Naive B cell (primary cell): Measurements from ENCODE around the gene ABCB9. TPM values are rescaled to one million over a fixed set of nuclear protein-coding genes. Genes with fewer than 3 reads are reported as not detected.

ENCODE experiments used
- ATAC-seq, 2 donors: fragments of 150-1000 bp; cut with Tn5 transposase; 2 replicates each; pipeline ENCODE4 v1.10.0; 2021; ENCODE audit warnings: low read depth in 2 of 2, mild to moderate bottlenecking in 2 of 2, moderate library complexity in 2 of 2
- DNase-seq: peaks from one replicate; pipeline ENCODE4 v3.0.0; 2022
- H3K27ac Mint-ChIP-seq, 6 donors: one replicate each; pipeline ENCODE4 v1.8.0; 2020 to 2022; ENCODE audit warnings: mild to moderate bottlenecking in 6 of 6, mixed read lengths in 6 of 6, moderate library complexity in 5 of 6, inconsistent platforms in 2 of 6
- H3K27me3 Mint-ChIP-seq, 3 donors: one replicate each; pipeline ENCODE4 v1.8.0; 2021 to 2022; ENCODE audit warnings: mixed read lengths in 3 of 3, mild to moderate bottlenecking in 1 of 3
- H3K36me3 Mint-ChIP-seq, 2 donors: one replicate each; pipeline ENCODE4 v1.8.0; 2020 to 2022; ENCODE audit warnings: mixed read lengths in 2 of 2, inconsistent platforms in 1 of 2, mild to moderate bottlenecking in 1 of 2
- H3K4me1 Mint-ChIP-seq, 3 donors: one replicate each; pipeline ENCODE4 v1.8.0; 2020 to 2022; ENCODE audit warnings: mixed read lengths in 3 of 3, inconsistent platforms in 1 of 3, mild to moderate bottlenecking in 1 of 3, moderate library complexity in 1 of 3
- H3K4me3 Mint-ChIP-seq, 8 donors: one replicate each; pipeline ENCODE4 v1.8.0; 2020 to 2022; ENCODE audit warnings: mild to moderate bottlenecking in 8 of 8, mixed read lengths in 8 of 8, moderate library complexity in 8 of 8, inconsistent platforms in 2 of 8
- H3K9me3 Mint-ChIP-seq, 7 donors: one replicate each; pipeline ENCODE4 v1.8.0; 2020 to 2022; ENCODE audit warnings: mixed read lengths in 7 of 7, mild to moderate bottlenecking in 5 of 7, inconsistent platforms in 2 of 7, moderate library complexity in 1 of 7
- polyA plus RNA-seq, 6 donors: library from polyadenylated mRNA; unstranded; fragments of 300-500 nt; fragmentation: Illumina TruSeq; gene quantifications; one replicate each; pipeline ENCODE4 v1.2.3, GENCODE V29; 2021; ENCODE audit warnings: low read depth in 6 of 6

ABCB9 gene
- polyA plus RNA-seq, 6 donors from 2014 or later = 0.18 to 0.59 (median 0.31) TPM; not detected in 1

- H3K27ac Mint-ChIP-seq = peak overlapping the region in 4 of 6 donors; percentile 30 to 76 (median 58)
- H3K9me3 Mint-ChIP-seq = no peaks in the 10 kb centered on the region
- no peak for DNase-seq
- H3K4me3 Mint-ChIP-seq = peak overlapping the region in 7 of 8 donors; percentile 12 to 74 (median 56)
- ATAC-seq = no peak
- H3K4me1 Mint-ChIP-seq = peaks cover 80 to 93% (median 89%) of the 10 kb centered on the region in 3 donors
- peaks cover 0 to 9% of the 10 kb centered on the region in 2 donors for H3K36me3 Mint-ChIP-seq
- H3K27me3 Mint-ChIP-seq = no peaks in the 10 kb centered on the region
Measured at GRCh38 chr12:122884091-122884826, 82.0 kb downstream of the ABCB9 start.

GRCh38 chr12:122882908-122883558 is 83.2 kb downstream of the ABCB9 start:
- Mint-ChIP-seq H3K36me3 (peaks cover 0 to 9% of the 10 kb centered on the region in 2 donors), H3K4me3 (peak overlapping the region; percentile 26 to 79 (median 58)), H3K4me1 (peaks cover 73 to 93% (median 89%) of the 10 kb centered on the region in 3 donors), H3K27me3 (no peaks in the 10 kb centered on the region), H3K27ac (peak overlapping the region in 5 of 6 donors; percentile 60 to 85 (median 64)), H3K9me3 (no peaks in the 10 kb centered on the region)
- no peak for DNase-seq
- no peak for ATAC-seq

- Mint-ChIP-seq H3K27ac (peak overlapping the region in 4 of 6 donors; percentile 36 to 88 (median 56)), H3K4me1 (peaks cover 70 to 93% (median 90%) of the 10 kb centered on the region in 3 donors), H3K9me3 (no peaks in the 10 kb centered on the region), H3K4me3 (peak overlapping the region; percentile 29 to 78 (median 54)), H3K27me3 (no peaks in the 10 kb centered on the region), H3K36me3 (peaks cover 0 to 9% of the 10 kb centered on the region in 2 donors)
- DNase-seq = no peak
- ATAC-seq = peak; percentile 72 to 74
Measured at GRCh38 chr12:122880668-122881067, 85.6 kb downstream of the ABCB9 start.

GRCh38 chr12:122880155-122880667 is 86.1 kb downstream of the ABCB9 start:
- Mint-ChIP-seq H3K4me1 (peaks cover 75 to 97% (median 94%) of the 10 kb centered on the region in 3 donors), H3K27ac (peak overlapping the region in 4 of 6 donors; percentile 36 to 88 (median 56)), H3K27me3 (no peaks in the 10 kb centered on the region), H3K4me3 (peak overlapping the region in 7 of 8 donors; percentile 34 to 78 (median 56)), H3K9me3 (no peaks in the 10 kb centered on the region), H3K36me3 (peaks cover 0 to 9% of the 10 kb centered on the region in 2 donors)
- ATAC-seq = no peak
- DNase-seq = no peak

Other genes starting within 250 kb of the ABCB9 start
- gene HCAR3, start 249.7 kb downstream of the ABCB9 start, polyA plus RNA-seq = under 1 TPM in 1 of 6 donors, not detected in 5; 0.45 TPM
- gene HCAR1, start 235.6 kb downstream of the ABCB9 start, polyA plus RNA-seq = not detected
- gene DENR, start 213.6 kb downstream of the ABCB9 start, polyA plus RNA-seq = 100 to 1,000 TPM in 1 of 6 donors, 10 to 100 TPM in 5; 67.0 to 103 (median 79.7) TPM
- 1 to 10 TPM in 3 of 6 donors, under 1 TPM in 2, not detected in 1; 0.19 to 1.8 (median 1.2) TPM for gene CCDC62, start 191.9 kb downstream of the ABCB9 start, polyA plus RNA-seq
- 10 to 100 TPM; 33.8 to 91.3 (median 38.4) TPM for gene HIP1R, start 131.0 kb downstream of the ABCB9 start, polyA plus RNA-seq
- 10 to 100 TPM; 43.4 to 60.9 (median 52.2) TPM for gene VPS37B, start 70.3 kb downstream of the ABCB9 start, polyA plus RNA-seq
- 10 to 100 TPM in 5 of 6 donors, 1 to 10 TPM in 1; 9.4 to 20.4 (median 14.2) TPM for gene OGFOD2, start 8.8 kb upstream of the ABCB9 start, polyA plus RNA-seq
- 100 to 1,000 TPM; 132 to 202 (median 187) TPM for gene ARL6IP4, start 14.2 kb upstream of the ABCB9 start, polyA plus RNA-seq
- gene PITPNM2, start 184.6 kb upstream of the ABCB9 start, polyA plus RNA-seq = 1 to 10 TPM in 3 of 6 donors, under 1 TPM in 3; 0.10 to 2.6 (median 0.96) TPM